Stimulated activated CD4-positive, alpha-beta T cell treated with anti-CD3 and anti-CD28 coated beads, Interleukin-1b, Interleukin-23, amount 100 ng/mL, for 4 hours (primary cell): ENCODE results near the gene SRL.
"Not testable (repeated sequence)": the region's sequence is repeated elsewhere in the genome, so short reads cannot be mapped to it uniquely, and the experiment has no call there.

Experiments used
- DNase-seq, 2 donors: peaks; one replicate each; pipeline ENCODE4 v3.0.0-alpha.2; 2020; ENCODE audit warnings: low read depth in 2 of 2

SRL gene

DNA sequence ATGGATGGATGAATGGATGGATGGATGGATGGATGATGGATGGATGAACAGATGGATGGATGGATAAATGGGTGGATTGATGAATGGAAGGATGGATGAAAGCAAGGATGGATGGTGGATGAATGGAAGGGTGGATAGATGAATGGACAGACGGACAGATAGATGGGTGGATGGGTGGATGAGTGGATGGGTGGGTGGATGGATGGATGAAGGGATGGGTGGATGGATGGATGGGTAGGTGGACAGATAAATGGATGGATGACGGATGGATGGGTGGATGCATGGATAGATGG, 14.9 kb downstream of the SRL start:
- no peak for DNase-seq

DNA sequence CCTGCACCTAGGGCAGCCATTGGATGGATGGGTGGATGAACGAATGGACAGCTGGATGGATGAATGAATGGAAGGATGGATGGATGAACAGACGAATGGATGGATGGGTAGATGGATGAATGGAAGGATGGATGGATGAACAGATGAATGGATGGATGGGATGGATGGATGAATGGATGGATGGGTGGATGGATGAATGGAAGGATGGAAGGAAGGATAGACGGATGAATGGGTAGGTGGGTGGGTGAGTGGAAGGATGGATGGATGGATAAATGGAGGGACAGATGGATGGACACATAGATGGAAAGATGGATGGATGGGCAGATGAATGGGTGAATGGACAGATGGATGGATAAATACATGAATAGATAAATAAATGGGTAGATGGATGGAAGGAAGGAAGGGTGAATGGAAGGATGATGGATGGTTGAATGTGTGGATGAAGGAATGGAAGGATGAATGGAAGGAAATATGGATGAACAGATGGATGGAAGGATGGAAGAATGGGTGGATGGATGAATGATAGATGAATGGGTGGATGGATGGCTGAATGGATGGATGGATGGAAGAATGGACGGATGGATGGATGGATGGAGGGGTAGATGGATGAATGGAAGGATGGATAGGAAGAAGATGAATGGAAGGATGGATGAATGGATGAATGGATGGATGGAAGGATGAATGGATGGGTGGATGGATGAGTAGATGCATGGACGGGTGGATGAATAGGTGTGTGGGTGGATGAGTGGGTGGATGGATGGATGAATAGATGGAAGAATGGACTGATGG, 15.4 kb downstream of the SRL start:
- DNase-seq, result no peak

DNA sequence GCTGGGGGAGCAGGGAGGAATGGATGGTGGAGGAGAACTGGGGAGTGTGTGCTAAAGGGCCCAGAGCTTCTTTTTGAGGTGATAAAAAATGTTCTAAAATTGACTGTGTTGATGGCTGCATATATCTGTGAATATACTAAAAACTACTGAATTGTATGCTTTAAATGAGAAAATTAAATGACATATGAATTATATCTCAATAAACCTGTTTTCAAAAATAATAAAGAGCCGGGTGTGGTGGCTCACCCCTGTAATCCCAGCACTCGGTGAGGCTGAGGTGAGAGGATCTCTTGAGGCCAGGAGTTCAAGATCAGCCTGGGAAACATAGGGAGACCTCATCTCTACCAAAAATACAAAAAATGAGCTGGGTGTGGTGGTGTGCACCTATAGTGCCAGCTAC, 16.8 kb downstream of the SRL start:
- no peak for DNase-seq

DNA sequence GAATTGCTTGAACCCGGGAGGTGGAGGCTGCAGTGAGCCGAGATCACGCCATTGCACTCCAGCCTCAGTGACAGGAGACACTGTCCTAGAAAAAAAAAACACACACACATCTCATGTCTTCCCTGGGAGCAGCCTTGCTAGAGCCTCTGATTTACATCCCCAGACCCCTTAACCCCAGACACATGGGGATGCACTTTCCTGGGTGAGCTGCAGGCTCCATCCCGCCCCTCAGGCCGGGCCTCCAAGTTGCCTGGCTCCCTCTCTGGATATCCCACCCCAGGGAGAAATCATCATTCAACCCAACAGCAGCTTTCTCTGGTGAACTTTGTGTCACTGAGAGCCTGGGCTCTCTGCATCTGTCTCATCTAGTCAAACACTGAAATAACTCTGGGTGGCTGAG, 21.5 kb downstream of the SRL start:
- DNase-seq, result no peak

DNA sequence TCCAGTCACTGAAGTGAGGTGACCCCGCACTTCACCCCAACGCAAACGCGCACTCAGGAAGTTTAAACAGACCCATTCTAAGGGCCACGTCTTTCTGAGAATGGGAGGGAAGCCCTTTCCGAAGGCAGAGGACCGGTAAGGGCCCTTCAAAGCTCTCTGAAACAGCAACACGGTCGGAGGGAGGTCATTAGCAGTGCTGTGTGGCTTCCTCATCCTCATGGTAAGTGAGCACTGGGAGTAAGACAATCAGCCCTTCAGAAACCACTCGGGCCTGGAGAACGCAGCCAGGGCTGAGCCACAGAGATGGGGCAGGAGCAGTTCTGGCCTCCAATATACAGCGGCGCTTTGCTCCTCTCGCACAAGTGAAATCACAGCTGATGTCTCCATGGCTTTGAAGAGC, 23.7 kb downstream of the SRL start:
- no peak for DNase-seq

DNA sequence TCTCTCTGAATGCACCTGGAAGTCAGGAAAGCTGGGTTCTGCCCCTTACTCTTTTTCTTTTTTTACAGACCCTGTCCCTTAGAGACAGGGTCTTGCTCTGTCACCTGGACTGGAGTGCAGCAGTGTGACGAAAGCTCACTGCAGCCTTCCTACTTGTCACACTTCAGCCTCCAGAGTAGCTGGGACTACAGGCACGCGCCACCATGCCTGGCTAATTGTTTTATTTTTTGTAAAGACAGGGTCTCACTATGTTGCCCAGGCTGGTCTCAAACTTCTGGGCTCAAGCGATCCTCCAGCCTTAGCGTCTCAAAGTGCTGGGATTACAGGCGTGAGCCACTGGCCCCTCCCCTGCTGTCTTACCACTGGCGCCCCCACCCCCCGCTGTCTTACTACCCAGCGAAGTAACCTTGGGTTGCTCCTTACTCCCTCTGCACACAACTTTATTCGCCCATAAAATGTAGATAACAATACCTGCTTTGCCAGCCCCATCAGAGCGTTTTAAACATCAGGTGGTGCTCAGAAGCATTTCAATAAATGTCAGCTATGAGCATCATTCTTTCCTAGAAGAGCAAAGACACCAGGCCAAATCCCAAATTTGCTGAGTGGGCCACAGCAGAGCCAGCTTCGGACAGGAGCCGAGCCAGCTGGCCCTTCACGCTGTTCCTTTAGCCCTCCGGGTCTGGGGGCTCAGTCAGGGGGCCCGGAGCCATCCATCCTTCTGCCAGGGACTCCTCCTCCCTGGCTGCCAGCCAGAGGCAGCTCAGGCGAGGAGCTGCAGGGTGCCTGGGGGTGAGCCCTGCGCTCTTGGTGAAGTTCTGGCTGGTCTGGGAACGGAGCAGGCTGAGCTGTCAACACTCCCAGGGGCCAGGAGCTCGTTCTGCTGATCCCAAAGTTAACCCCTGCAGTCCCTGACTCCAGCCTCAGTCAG, 24.4 kb downstream of the SRL start:
- DNase-seq, result no peak

DNA sequence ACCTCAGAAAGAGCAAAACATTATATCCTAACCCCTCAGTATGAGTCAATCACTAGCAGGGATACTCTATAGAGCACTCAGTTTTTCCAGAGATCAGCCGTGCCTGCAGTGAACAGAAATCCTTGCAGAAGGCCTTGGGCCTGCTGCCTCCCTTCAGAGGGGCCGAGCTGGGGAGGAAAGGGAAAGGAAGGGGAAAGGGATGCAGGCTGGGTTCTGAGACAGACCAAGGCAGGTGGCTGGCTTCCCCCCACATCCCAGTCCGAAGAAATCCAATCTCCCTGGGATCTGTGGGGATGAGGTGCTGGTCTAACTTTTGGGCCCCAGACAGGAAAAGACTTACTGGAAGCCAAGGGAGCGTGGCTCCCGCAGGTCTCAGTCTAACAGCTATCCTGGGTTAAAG, 25.3 kb downstream of the SRL start:
- no peak for DNase-seq

DNA sequence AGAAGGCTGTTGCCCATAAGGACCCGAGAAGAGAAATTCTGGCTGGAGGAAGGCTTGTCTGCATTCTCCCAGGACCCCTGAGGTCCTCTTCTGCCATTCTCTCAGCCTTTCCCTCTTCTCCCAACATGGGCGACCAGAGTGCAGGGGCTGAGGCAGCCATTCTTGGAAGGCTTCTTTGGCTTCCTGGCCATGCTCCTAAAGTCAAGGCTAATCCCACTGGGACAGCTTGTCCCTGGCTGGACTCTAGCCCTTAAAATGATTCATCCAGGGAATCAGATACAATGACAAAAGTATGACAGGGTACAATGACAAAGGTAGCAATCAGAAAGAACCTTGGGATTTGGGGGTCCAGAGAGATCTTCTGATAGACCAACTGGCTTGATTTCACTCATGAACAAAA, 26.8 kb downstream of the SRL start:
- no peak for DNase-seq

DNA sequence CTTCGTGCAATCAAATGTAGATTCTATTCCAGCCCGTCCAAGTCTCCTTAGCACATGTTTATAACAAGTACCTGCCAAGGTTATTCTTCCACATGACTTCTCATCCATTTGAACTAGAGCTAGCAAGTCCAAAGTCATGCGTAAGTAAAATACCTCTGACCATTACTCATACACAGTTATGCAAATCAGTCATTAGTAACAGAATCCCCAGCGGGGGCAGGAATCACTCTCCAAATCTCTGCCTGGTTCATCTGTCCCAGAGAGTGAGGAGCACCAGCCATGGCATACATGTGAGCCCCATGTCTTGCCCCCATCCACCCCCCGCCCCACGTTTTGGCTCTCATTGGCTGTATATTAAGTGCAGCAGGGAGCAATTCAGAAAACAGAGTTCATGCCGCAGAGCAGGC, 27.7 kb downstream of the SRL start:
- DNase-seq, result no peak

DNA sequence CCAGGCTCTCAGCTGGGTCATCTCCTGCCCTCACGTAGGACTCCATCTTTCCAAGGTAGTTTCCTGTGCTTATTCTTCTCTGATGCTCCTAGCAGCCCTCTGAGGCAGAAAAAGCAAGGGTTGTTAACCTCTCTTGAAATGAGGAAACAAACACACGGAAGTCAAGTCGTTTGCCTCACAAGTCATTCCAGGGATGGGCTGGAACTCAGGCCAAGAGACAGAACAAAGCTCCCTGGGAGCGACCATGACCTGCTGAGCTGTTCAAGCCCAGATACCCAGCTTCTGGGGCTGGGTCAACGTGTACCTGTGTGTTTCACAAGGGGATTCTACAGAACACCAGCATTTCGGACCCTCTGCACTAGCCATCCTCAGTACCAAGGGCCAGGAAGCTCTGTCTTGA, 28.1 kb downstream of the SRL start:
- no peak for DNase-seq

DNA sequence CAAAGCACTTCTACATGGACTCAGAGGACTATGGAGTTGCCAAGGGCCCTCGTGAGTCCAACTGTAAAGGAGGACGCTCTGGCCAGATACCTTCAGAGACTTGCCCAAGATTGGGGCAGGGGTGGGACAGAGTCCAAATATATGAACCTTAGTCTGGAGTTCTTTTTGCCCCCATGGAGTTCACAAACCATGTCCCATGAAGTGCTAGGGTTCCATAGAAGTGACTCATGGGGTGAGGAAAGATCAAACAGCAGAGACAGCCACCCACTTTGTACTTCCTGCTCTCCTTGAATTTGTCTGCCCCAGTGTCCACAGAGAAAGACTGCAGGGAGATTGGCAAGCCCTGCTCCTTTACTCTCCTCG, 29.0 kb downstream of the SRL start:
- no peak for DNase-seq

DNA sequence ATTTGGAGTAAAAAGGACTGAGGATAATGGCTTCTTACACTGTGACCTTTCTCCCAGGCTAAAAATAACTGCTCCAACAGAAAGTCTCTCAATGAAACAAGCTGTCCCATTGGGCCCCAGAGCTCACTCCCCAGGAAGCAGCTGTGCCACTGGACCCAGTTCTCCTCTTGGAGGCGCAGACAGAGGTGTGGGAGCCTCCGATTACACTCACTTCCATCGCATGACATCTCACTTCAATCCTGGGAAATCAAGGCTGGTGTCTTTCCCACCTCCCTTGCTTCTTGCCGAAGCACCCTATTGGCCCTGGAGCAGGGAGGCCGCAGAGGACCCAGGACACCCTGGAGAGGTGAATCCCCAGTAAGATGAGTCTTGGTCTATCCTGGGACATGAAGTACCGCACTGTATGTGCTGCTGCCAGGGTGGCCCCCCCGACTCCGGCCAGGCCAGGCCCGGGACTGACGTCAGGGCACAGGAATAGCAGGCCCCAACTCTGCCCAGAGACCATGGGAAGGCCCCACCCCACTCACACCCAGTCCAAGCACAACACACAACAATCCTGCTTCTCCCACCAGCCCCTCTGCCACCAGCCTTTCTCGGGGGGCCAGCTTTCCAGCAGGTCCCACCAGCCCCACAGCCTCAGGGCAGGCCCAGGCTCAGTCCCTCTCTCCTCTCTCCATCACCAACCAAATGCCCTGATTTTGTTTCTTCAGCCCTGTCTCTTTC, 29.5 kb downstream of the SRL start:
- DNase-seq, result no peak

DNA sequence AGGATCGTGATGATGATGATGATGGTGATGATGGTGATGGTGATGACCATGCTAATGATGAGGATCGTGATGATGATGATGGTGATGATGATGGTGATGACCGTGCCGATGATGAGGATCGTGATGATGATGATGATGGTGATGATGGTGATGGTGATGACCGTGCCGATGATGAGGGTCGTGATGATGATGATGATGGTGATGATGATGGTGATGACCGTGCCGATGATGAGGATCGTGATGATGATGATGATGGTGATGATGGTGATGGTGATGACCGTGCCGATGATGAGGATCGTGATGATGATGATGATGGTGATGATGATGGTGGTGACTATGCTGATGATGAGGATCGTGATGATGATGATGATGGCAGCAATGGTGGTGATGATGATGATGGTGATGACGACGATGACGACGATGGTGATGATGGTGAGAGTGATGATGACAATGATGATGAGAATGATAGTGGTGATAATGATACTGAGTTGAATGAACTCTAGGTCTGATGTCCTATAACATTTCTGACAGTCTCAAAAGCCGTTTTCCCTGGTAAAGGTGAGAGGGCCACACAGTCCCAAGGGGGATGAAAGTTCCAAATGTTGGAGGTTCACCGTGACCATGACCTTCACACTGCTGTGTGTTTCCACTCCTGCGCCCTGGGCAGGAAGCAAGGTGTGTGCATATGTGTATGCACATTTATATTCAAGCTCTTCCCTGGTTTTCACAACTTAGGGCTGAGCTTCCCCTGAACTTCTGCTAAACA, 30.3 kb downstream of the SRL start:
- not testable (repeated sequence) for DNase-seq

DNA sequence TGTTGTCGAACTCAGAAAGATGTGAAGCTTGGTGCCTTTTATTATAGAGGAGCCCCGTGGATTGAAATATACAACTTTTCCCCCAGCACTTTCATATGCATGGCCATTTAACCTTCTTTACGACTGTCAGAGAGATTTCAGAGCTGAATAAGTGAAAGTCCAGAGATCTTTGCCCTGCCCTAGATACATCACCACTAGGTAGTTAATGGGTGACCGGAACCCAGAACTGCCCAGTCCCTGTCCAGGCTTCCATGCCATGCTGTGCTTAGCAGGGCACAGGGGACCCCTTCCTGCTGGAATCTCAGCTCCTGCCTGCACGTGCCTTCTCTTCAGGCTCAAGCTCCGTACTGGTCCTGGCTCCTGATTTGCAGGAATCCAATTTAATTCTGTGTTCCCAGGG, 32.2 kb downstream of the SRL start:
- no peak for DNase-seq

DNA sequence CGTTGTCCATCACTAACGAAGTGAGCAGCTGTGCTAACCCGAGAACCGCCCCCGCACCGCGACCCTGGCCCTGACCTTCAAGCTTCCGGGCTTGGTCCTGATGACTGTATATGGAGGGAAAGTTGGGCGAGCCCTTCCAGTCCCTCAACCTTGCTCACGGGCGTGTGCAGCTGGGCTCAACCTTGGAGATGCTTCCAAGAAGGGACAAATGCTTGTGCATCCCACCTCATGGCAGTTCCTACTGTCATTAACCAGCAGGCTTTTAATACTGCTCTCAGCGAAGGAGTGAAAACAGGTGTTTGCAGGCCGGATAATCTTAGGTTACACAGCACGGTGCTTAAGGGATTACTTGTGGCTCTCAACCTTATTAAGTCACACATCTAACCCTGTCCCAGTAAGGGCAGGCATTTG, 33.5 kb downstream of the SRL start:
- DNase-seq, result no peak

DNA sequence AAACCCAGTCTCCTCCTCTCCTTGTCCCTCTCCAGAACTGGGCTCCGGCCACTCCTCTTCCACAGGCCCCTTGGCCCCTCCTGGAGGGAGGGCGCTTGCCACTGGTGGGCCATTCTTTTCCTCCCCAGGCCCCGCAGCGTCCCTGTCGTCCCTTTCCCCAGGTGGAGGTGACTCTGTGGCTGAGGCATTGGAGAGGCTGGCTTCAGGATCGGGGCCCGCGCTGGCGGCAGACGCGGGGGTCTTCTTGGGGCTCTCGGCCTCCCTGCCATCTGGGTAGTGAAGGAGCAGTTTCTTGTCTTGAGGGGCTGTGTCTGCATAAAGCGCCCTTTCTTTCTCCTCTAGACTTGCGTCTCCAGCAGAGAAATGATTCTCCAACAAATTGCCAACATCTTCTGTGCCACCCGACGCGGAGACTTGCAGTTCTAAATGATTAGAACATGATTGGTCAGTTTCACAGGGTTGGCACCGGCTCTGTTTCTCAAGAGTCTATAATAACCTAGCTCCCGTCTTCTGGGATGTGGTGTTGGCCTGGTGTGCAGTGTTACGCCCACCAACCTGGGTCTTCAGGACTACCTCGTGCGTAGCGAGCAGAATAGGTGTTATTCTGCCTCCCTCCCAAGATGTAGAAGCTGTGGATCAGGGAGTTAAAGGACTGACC, 34.1 kb downstream of the SRL start:
- no peak for DNase-seq

DNA sequence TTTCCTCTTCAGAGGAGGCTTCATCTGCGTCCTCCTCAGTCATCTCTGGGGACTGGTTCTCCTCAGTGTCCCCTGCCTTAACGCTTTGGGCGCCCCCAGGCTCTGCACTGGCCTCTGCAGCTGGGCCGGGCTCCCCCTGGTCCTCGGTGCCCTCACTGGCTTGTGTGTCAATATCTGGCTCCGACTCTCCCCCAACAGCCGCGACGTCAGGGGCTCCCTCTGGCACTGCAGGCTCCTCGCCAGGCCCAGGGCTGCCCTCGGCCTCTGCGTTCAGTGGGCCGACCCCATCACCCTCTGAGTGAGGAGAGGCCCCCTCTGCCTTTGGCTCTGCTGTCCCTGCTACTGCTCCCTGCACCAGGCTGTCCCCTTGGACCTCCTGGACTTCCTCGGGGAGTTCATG, 34.7 kb downstream of the SRL start:
- DNase-seq, result no peak

DNA sequence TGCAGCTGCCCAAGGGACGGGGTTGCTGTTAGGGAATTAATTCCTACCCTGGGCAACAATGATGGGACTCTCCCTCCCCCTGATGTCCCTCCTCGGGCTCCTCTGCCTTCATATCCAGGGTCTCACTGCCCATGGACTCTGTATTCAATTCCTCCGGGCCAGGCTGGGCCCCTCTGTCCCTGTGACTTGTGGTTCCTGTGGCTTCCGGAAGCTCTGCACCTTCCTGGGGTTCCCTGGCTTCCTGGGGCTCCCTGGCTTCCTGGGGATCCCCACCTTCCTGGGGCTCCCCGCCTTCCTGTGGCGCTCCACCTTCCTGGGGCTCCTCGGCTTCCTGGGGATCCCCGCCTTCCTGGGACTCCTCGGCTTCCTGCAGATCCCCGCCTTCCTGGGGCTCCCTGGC, 35.2 kb downstream of the SRL start:
- DNase-seq, result no peak

DNA sequence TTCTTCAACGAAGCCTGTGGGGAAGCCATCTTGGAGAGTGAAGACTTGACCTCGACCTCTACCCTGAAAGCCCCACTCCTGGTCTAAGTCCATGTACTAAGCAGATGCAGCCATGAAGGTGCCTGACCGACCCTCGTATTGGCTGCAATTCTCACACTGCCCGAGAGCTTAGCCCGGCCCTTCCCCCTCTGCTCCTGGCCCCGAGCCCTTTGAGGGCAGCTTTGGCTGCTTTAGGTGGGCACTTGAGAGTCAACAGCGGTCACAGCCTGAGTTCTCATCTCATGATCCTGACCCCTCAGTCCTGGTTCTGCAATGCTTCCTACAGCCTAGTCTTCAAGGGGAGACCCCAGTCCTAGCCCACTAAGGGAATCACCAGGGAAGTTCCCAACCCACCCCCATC, 35.9 kb downstream of the SRL start:
- no peak for DNase-seq

DNA sequence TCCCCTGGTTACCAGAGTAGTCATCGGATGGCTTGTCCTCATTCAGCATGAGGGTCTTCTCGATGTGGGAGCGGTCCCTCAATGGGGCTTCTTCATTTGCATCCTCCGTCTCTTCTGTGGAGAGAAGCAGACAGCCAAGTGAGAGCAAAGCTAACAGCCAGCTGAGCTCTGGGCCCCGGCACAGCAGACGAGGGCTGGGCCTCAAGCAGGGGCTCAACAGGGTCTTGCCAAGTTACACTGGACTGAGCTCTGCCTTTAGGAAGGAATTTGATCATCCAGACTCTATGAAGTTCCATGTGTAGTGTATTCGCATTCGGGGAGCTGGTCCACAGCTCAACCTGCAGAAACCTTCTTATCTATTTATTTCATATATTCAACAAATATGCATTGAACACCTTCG, 37.4 kb downstream of the SRL start:
- DNase-seq, result no peak

DNA sequence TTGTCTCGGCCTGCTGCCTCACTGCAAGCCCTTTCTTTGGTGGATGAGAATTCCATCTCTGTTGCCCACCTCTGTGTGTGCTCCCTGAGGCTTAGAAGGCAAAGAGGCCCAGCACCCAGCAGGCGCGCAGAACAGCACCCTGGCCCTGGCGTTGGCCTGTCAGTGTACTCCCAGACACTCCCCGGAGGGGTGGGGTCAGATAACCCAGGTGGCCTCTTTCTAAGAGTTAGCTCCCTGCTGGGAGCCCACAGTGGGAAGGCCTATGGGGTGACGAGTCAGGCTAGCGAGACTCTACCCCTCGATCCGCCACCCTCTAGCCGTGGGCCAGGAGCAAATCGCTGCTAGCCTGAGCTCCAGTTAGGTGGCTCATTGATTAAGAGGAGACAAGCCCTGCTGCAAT, 38.1 kb downstream of the SRL start:
- no peak for DNase-seq
